ENCODE data around the gene DISP1. TPM values are rescaled to one million over a fixed set of nuclear protein-coding genes. Genes with fewer than 3 reads are reported as not detected.

Gene DISP1
- polyA plus RNA-seq, 1 experiment, result 6.2 TPM

GRCh38 chr1:222783051-222783450 lies 31.8 kb upstream of the DISP1 start:
- Histone ChIP-seq H3K4me3 (ENCODE audit: low read depth, low read length) (no peak overlapping the region), H3K27ac (ENCODE audit: low read depth, low read length) (no peak overlapping the region), H3K9me3 (ENCODE audit: control insufficient read depth, insufficient read depth, low read length) (no peaks in the 10 kb centered on the region), H3K27me3 (ENCODE audit: control insufficient read depth, insufficient read depth, low read length) (peaks cover 9% of the 10 kb centered on the region)
- ChIA-PET CTCF (interaction anchor here (1.1 kb wide), 1 partner anchor 306 kb away, joined by 7 read pairs; no protein-coding TSS in a partner anchor), POLR2A (interaction anchor here (0.6 kb wide), 1 partner anchor 628 kb away, joined by 3 read pairs; no protein-coding TSS in a partner anchor)
- TF ChIP-seq, protein P1, sequence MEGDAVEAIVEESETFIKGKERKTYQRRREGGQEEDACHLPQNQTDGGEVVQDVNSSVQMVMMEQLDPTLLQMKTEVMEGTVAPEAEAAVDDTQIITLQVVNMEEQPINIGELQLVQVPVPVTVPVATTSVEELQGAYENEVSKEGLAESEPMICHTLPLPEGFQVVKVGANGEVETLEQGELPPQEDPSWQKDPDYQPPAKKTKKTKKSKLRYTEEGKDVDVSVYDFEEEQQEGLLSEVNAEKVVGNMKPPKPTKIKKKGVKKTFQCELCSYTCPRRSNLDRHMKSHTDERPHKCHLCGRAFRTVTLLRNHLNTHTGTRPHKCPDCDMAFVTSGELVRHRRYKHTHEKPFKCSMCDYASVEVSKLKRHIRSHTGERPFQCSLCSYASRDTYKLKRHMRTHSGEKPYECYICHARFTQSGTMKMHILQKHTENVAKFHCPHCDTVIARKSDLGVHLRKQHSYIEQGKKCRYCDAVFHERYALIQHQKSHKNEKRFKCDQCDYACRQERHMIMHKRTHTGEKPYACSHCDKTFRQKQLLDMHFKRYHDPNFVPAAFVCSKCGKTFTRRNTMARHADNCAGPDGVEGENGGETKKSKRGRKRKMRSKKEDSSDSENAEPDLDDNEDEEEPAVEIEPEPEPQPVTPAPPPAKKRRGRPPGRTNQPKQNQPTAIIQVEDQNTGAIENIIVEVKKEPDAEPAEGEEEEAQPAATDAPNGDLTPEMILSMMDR (IDR thresholded peaks at IDR 0.05; ENCODE audit: low read depth, low read length), result no peak
- no peak for DNase-seq (ENCODE audit: low read depth, low spot score)

- no peak for DNase-seq (ENCODE audit: low read depth, low spot score)
- Histone ChIP-seq H3K27ac (ENCODE audit: low read depth, low read length) (no peak overlapping the region), H3K9me3 (ENCODE audit: control insufficient read depth, insufficient read depth, low read length) (no peaks in the 10 kb centered on the region), H3K4me3 (ENCODE audit: low read depth, low read length) (no peak overlapping the region), H3K27me3 (ENCODE audit: control insufficient read depth, insufficient read depth, low read length) (peaks cover 9% of the 10 kb centered on the region)
- CTCF ChIA-PET, result interaction anchor here (0.8 to 1.2 kb wide), 2 partner anchors 9 to 305 kb away, joined by 3 to 9 read pairs; no protein-coding TSS in a partner anchor
- POLR2A ChIA-PET, result no interaction called here
- TF ChIP-seq, protein P1 (IDR thresholded peaks at IDR 0.05; ENCODE audit: low read depth, low read length), result no peak
Measured at GRCh38 chr1:222784371-222784770, 30.5 kb upstream of the DISP1 start.

- no peak overlapping the region for H3K27ac ChIP-seq (ENCODE audit: low read depth, low read length)
- POLR2A ChIA-PET, result no interaction called here
- TF ChIP-seq, protein P1 (IDR thresholded peaks at IDR 0.05; ENCODE audit: low read depth, low read length), result no peak
- no peak for DNase-seq (ENCODE audit: low read depth, low spot score)
- peaks cover 9% of the 10 kb centered on the region for H3K27me3 ChIP-seq (ENCODE audit: control insufficient read depth, insufficient read depth, low read length)
- CTCF ChIA-PET, result interaction anchor here (1.2 kb wide), 1 partner anchor 305 kb away, joined by 9 read pairs; no protein-coding TSS in a partner anchor
- H3K9me3 ChIP-seq (ENCODE audit: control insufficient read depth, insufficient read depth, low read length), result no peaks in the 10 kb centered on the region
- H3K4me3 ChIP-seq (ENCODE audit: low read depth, low read length), result no peak overlapping the region
Measured at GRCh38 chr1:222784916-222785315, 29.9 kb upstream of the DISP1 start.

- POLR2A ChIA-PET, result no interaction called here
- no peak for DNase-seq (ENCODE audit: low read depth, low spot score)
- Histone ChIP-seq H3K9me3 (ENCODE audit: control insufficient read depth, insufficient read depth, low read length) (no peaks in the 10 kb centered on the region), H3K27ac (ENCODE audit: low read depth, low read length) (no peak overlapping the region), H3K27me3 (ENCODE audit: control insufficient read depth, insufficient read depth, low read length) (peaks cover 9% of the 10 kb centered on the region), H3K4me3 (ENCODE audit: low read depth, low read length) (no peak overlapping the region)
- TF ChIP-seq, protein P1 (IDR thresholded peaks at IDR 0.05; ENCODE audit: low read depth, low read length), result no peak
- CTCF ChIA-PET, result interaction anchor here (1.2 kb wide), 1 partner anchor 304 kb away, joined by 9 read pairs; no protein-coding TSS in a partner anchor
Measured at GRCh38 chr1:222785529-222785928, 29.3 kb upstream of the DISP1 start.

DNA sequence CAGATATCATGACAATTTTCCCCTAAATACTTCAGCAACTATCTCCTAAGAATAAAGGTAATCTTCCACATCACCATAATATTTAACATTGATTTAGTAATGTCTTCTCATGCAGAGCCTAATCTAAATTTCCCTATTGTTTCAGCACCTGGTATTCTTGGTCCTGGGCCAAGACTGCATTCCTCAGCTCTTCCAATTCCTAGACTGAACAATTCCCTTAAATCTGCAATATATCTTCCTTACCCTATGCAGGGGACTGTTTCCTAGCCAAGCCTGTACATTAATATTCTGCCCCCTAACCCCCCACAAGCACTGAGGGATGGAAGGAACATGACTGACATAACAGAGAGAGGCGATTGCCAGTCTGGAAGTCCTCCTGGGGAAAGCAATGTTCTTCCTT lies 28.7 kb upstream of the DISP1 start:
- ChIA-PET POLR2A (no interaction called here), CTCF (interaction anchor here (0.6 to 1.0 kb wide), 2 partner anchors 295 to 304 kb away, joined by 4 to 7 read pairs; no protein-coding TSS in a partner anchor)
- DNase-seq (ENCODE audit: low read depth, low spot score), result no peak
- H3K9me3 ChIP-seq (ENCODE audit: control insufficient read depth, insufficient read depth, low read length), result no peaks in the 10 kb centered on the region
- peaks cover 9% of the 10 kb centered on the region for H3K27me3 ChIP-seq (ENCODE audit: control insufficient read depth, insufficient read depth, low read length)
- TF ChIP-seq, protein P1 (IDR thresholded peaks at IDR 0.05; ENCODE audit: low read depth, low read length), result no peak
- no peak overlapping the region for H3K4me3 ChIP-seq (ENCODE audit: low read depth, low read length)
- no peak overlapping the region for H3K27ac ChIP-seq (ENCODE audit: low read depth, low read length)

Measured in AG04450 (cell line).